HTR-8/SVneo (cell line): Measurements from ENCODE around the gene SHISAL2B.
"Not testable (repeated sequence)": the region's sequence is repeated elsewhere in the genome, so short reads cannot be mapped to it uniquely, and the experiment has no call there.

ENCODE experiments used
- DNase-seq: peaks from one replicate; pipeline ENCODE4 v3.0.0; 2011; ENCODE audit warnings: low spot score, mixed read lengths; ENCODE audit not compliant: insufficient read length
- FAIRE-seq: peaks from 2 replicates; lab custom pipeline; 2011; peaks lifted over from hg19 to GRCh38; lab: Jason Lieb, UNC

SHISAL2B gene

GRCh38 chr5:64690417-64691151, at the start of gene SHISAL2B:
Gene SHISAL2B (plus strand): TSS chr5:64690503. CDS start chr5:64690624, 121 bp downstream.
- FAIRE-seq: peak; percentile 51

DNA sequence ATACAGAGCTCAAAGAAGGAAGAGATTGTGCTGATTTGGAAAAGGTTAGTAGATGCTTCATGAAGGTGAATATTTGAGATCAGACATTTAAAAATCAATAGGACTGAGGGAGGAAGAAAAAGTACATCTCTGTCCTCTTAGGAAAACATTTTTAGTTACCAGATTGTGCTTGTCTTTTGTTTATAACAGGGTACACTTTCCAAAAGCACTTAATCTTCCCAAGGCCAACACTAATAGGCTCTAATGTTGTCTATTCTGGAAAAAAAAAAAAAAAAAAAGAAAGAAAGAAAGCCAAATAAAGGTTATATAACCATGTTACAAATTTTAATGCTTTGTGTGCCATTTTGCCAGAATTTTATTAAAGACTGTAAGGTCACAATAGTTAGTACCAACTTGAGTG, 45.5 kb upstream of the SHISAL2B start:
- no peak for DNase-seq

More at GRCh38 chr5:64690417-64691151, at the start of gene SHISAL2B:
- DNase-seq: peak; percentile 33

GRCh38 chr5:64646169-64646568, 44.1 kb upstream of the SHISAL2B start:
- no peak for DNase-seq

More for the DNA sequence above, 45.5 kb upstream of the SHISAL2B start:
- FAIRE-seq: no peak

DNA sequence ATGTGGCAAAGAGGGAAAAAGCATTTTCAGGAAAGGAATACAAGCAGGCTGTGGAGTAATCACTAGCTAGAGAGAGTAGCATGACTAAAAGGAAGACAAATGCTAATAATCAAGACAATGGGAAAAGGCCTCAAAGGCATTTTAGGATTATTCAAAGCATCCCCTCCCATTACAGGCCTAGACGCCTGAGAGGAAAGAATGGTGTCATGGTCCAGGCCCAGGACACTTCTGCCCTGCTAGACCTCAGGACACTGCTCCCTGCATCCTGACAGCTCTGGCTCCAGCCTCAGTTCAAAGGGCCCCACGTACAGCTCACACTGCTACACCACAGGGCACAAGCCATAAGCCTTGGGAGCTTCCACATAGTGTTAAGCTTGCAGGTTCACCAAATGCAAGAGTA, 40.8 kb upstream of the SHISAL2B start:
- FAIRE-seq (no peak), DNase-seq (no peak)

More at GRCh38 chr5:64646169-64646568, 44.1 kb upstream of the SHISAL2B start:
- peak; percentile 57 for FAIRE-seq

DNA sequence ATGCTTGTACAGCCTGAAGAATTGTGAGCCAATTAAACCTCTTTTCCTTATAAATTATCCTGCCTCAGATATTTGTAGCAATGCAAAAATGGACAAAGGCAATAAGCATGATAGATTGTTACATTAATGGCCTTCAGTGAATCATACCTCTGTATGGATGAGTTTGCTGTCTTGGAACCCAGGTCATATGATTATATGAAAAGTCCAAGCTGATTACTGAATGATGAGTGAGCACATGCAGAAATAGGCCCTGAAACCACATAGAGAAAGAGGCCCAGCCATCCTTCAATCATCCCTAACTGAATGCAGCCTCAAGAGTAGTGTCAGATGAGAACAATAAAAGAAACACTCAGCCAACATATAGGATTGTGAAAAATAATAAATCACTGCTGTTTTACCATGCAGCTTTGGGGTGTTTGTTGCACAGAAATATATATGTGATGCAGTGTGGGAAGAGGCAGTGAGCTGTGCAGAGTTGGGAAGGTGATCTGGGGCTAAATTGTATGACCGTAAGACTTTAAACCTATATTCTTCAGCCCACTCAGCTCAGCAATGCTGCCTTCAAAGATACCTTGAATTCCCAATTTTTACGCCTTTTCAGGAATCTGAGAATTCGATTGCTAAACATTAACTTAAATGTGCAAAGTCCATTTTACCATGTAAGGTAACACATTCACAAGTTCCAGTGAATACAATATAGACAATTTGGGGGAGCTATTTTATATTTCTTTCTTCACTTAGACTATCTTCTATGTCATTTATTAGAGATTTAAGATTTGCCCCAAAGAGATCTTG, 36.3 kb upstream of the SHISAL2B start:
- DNase-seq: no peak
- peak; percentile 23 for FAIRE-seq

- DNase-seq: no peak
- FAIRE-seq: no peak
These were observed 35.8 kb upstream of the SHISAL2B start for GRCh38 chr5:64654561-64654938.

DNA sequence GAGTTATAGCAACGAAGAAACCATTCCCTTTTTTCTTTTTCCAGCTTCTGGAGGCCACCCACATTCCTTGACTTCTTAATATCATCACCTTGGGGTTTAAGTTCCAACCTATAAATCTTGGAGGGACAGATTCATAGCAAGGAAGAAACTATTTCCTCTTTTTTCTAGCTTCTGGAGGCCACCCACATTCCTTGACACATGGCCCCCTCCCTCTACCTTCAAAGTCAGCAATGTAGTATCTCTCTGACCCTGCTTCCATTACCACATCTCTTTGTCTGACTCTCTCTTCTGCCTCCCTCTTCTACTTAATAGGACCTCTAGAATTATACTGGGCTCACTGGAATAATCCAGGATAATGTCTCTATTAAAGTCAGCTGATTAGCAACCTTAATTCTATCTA, 34.7 kb upstream of the SHISAL2B start:
- FAIRE-seq (no peak), DNase-seq (no peak)

- DNase-seq: no peak
- FAIRE-seq: no peak
These were observed 31.0 kb upstream of the SHISAL2B start for GRCh38 chr5:64659289-64659688.

DNA sequence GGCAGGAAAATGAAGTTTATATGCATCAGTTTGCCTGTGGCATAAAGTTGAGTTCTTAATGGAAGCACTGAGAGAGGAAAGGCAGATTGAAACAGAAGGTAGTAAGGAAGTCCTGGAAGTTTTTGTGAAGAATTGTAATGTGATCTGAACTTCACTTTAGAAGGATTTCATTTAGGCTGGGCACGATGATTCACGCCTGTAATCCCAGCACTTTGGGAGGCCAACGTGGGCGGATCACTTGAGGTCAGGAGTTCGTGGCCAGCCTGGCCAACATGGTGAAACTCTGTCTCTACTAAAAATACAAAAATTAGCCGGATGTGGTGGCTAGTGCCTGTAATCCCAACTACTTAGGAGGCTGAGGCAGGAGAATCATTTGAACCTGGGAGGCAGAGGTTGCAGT, 27.1 kb upstream of the SHISAL2B start:
- DNase-seq, FAIRE-seq: not testable (repeated sequence)

- no peak for FAIRE-seq
- DNase-seq: no peak
These were observed 25.1 kb upstream of the SHISAL2B start for GRCh38 chr5:64665243-64665642.

GRCh38 chr5:64666078-64666477, 24.2 kb upstream of the SHISAL2B start:
- DNase-seq: no peak
- FAIRE-seq: no peak

DNA sequence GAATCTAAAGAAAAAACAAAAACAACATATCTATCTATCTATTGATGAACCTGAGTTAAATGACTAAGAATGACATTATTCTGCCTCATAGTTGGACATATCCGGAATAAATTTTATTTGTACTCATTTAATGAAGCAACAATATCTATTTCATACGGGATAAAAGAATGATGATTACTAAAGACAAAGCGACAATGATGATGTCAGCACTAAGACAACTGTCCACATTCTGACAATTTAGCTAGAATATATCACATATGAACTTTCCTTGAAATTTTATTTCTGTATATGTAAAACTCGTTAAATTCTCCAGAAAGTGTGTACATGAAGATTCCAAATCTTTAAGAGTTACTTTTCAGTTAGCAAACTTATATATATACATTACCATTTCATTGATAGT, 23.2 kb upstream of the SHISAL2B start:
- DNase-seq (no peak), FAIRE-seq (no peak)

DNA sequence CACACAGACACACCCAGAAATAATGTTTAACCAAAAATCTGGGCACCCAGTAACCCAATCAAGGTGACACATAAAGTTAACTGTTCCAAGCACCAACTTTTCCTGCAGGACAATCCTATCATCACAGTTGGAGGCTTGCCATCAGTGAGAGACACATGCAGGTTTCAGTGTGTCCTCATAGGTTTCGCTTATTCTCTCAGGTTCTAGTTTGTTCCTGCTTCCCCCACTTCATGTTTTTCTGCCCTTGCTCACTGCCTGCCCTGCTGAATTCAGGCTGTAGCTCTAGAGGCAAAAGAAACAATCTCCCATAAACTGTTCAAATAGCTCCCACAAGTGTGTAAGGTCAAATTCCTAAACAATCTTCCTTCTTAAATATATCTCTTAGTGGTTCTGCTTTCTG, 20.0 kb upstream of the SHISAL2B start:
- no peak for DNase-seq
- no peak for FAIRE-seq

- FAIRE-seq (no peak), DNase-seq (no peak)
These were observed 18.6 kb upstream of the SHISAL2B start for GRCh38 chr5:64671678-64672077.

DNA sequence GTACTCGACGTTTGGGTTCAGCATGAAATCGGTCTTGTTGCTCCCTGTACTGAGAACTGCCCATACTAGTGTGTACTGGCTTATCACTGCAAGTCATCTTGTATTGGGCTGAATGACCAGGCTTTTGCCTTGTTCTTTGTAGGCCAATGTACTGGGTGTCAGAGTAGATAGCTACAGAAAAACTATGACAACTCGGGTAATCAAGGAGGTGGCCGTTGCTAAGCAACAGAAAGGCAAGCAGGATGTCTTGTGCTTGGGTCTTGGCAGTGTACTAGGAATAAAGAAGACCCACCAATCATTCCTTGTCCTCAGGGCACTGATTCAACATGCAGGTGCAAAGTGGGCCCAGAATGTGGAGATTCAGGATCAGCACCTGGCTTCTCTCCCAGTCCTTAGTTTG, 11.9 kb upstream of the SHISAL2B start:
- DNase-seq: no peak
- FAIRE-seq: no peak

GRCh38 chr5:64680289-64680688, 10.0 kb upstream of the SHISAL2B start:
- FAIRE-seq: no peak
- DNase-seq: no peak

DNA sequence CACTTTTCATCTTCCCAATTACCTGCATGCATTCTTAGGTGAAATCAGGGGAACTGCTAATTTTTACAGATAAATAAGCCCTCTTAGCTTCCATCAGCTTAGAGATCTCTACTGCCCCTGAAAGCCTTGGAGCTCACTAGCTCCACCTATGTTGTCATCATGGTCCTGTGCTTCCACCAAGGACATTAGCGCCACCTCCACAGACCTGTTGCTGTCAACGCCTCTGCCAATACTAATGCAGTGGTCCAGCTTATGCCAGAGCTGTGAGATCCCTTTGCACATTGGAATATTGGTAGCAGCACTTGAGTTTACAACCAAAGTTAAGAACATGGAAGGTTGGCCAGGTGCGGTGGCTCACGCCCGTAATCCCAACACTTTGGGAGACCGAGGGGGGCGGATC, 7.7 kb upstream of the SHISAL2B start:
- no peak for FAIRE-seq
- no peak for DNase-seq

GRCh38 chr5:64685866-64686265, 4.4 kb upstream of the SHISAL2B start:
- FAIRE-seq (no peak), DNase-seq (no peak)

- FAIRE-seq: no peak
- no peak for DNase-seq
These were observed 1.9 kb upstream of the SHISAL2B start for GRCh38 chr5:64688391-64688790.

DNA sequence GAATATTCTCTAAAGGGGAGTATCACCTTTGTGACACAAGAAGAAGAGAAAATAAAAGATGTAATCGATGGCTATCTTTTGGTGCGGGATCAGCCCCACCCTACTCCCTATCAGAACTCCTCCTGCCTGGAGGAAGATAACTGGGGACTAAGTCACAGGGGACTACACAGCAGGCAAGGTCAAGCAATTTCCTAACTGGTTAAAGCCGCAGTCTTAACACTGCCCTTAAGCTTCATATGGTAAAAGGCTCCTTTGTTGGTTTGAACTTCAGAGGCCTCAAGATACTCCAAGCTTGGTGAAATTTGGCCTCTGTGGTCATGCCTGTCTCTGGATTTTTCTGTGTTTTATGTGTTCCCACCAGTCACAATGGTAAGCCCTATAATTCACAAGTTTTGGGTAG, 1.3 kb upstream of the SHISAL2B start:
- FAIRE-seq: no peak
- no peak for DNase-seq

GRCh38 chr5:64690104-64690416, 243 bp upstream of the SHISAL2B start:
- FAIRE-seq: no peak
- peak; percentile 13 for DNase-seq

DNA sequence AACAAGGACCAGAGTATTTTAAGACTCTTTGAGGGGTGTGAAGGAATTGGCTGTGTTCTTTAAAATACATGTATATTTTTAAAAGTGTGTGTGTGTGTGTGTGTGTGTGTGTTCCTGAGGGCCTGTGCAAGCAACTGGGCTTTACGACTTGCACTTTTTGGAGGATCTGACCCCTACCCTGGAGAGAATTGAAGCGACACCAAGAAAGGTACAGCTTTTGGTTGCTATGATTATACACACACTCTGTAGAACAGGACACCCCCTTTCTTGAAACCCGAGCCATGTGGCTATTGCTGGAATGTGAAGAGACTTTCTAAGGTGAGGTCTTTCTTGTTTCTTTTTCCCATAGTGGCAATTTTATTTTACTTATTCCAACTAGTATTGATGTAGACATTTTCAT, 988 bp downstream of the SHISAL2B start:
- FAIRE-seq (no peak), DNase-seq (no peak)
